ENCODE measurements around the gene DSEL.

The DSEL gene

GRCh38 chr18:67500522-67501205 is 15.9 kb downstream of the DSEL start:
- no peak for DNase-seq (ENCODE audit: low read depth in 2 of 2)

GRCh38 chr18:67496469-67496868 is 20.1 kb downstream of the DSEL start:
- DNase-seq (ENCODE audit: low read depth in 2 of 2), result no peak

- no peak for DNase-seq (ENCODE audit: low read depth in 2 of 2)
Observed at GRCh38 chr18:67486534-67486933, 30.0 kb downstream of the DSEL start.

GRCh38 chr18:67485655-67486054 is 30.9 kb downstream of the DSEL start:
- no peak for DNase-seq (ENCODE audit: low read depth in 2 of 2)

GRCh38 chr18:67484458-67484857 is 32.1 kb downstream of the DSEL start:
- DNase-seq (ENCODE audit: low read depth in 2 of 2), result no peak

GRCh38 chr18:67483952-67484351 is 32.6 kb downstream of the DSEL start:
- no peak for DNase-seq (ENCODE audit: low read depth in 2 of 2)

- no peak for DNase-seq (ENCODE audit: low read depth in 2 of 2)
Observed at GRCh38 chr18:67483237-67483636, 33.3 kb downstream of the DSEL start.

- DNase-seq (ENCODE audit: low read depth in 2 of 2), result no peak
Observed at GRCh38 chr18:67478249-67478648, 38.3 kb downstream of the DSEL start.

- no peak for DNase-seq (ENCODE audit: low read depth in 2 of 2)
Observed at GRCh38 chr18:67477522-67477921, 39.0 kb downstream of the DSEL start.

- no peak for DNase-seq (ENCODE audit: low read depth in 2 of 2)
Observed at GRCh38 chr18:67476585-67476984, 39.9 kb downstream of the DSEL start.

- DNase-seq (ENCODE audit: low read depth in 2 of 2), result no peak
Observed at GRCh38 chr18:67475673-67476072, 40.8 kb downstream of the DSEL start.

GRCh38 chr18:67468038-67468437 is 48.5 kb downstream of the DSEL start:
- DNase-seq (ENCODE audit: low read depth in 2 of 2), result no peak

GRCh38 chr18:67467188-67467587 is 49.3 kb downstream of the DSEL start:
- no peak for DNase-seq (ENCODE audit: low read depth in 2 of 2)

- no peak for DNase-seq (ENCODE audit: low read depth in 2 of 2)
Observed at GRCh38 chr18:67464499-67464898, 52.0 kb downstream of the DSEL start.

- no peak for DNase-seq (ENCODE audit: low read depth in 2 of 2)
Observed at GRCh38 chr18:67463829-67464228, 52.7 kb downstream of the DSEL start.

- DNase-seq (ENCODE audit: low read depth in 2 of 2), result no peak
Observed at GRCh38 chr18:67456711-67457110, 59.8 kb downstream of the DSEL start.

Measured in stimulated activated CD8-positive, alpha-beta memory T cell treated with anti-CD3 and anti-CD28 coated beads, Interleukin-15, amount 100 ng/mL, for 48 hours (primary cell).